ENCODE results near the gene TULP3.

DNA sequence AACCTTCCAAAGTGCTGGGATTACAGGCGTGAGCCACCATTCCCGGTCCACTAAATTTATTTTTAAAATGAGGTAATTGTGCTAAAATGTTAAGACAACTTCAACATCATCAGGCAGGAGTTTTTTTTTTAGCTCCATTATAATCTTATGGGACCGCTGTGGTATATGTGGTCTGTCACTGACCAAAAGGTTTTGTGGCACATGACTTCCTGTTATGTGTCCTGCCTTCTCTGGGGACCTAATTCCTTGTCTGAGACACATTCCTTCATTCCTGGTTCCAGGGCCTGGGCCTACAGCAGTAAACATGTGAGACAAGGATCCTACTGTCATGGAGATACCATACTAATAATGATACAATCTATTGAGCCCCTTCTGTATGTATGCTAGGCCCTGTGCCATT lies 38.8 kb upstream of the TULP3 start:
- TF ChIP-seq EZH2 (IDR thresholded peaks at IDR 0.05; ENCODE audit: borderline replicate concordance, low read depth, low read length, severe bottlenecking) (no peak), POLR2AphosphoS5 (IDR thresholded peaks at IDR 0.05; ENCODE audit: insufficient read depth, low read depth, low read length) (no peak), POLR2A (IDR thresholded peaks at IDR 0.05; ENCODE audit: low read depth, low read length) (no peak)

Measured in endothelial cell of umbilical vein (primary cell).